ENCODE results near the gene CC2D1B.

CC2D1B gene

DNA sequence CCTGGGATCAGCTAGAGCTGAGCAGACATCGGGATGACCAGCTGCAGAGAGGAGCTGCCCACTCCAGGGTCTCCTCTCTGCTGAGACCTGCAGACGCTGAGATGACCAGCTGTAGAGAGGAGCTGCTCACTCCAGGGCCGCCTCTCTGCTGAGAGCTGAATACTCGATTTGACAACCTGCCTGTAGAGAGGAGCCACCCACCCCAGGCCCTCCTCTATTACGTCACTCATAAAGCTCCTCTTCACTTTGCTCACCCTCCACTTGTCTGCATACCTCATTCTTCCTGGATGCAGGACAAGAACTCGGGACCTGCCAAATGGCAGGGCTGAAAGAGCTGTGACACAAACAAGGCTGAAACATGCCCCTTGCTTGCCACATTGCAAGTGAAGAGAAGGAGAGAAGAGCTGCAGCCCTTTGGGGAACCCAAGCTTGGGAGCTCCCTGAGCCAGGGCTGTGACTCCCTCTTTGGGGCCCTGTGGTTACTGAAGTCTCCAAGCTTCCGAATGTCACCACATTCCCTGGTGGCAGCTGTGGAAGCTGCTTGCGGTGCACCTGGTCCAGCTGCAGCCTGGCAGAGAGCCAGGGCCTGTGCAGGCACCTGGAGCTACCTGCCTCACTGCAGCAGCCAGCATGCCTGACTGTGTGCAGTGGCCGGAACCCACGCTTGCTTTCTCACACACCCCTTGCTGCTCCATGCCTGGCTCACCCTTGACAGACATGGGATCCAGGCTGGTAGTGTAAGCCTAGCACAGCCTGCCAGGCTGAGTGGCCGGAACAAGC lies 59.6 kb downstream of the CC2D1B start:
- no peaks in the 10 kb centered on the region for H3K36me3 ChIP-seq (ENCODE audit: insufficient read depth, low read length)
- H3K4me1 ChIP-seq (ENCODE audit: insufficient read depth, low read length), result no peaks in the 10 kb centered on the region
- H3K27me3 ChIP-seq (ENCODE audit: insufficient read depth, low read length), result no peaks in the 10 kb centered on the region
- H3K9me3 ChIP-seq (ENCODE audit: low read length), result no peaks in the 10 kb centered on the region
- no peak overlapping the region for H3K4me3 ChIP-seq (ENCODE audit: low read length)
- no peak overlapping the region for H2AFZ ChIP-seq (ENCODE audit: low read depth, low read length)

DNA sequence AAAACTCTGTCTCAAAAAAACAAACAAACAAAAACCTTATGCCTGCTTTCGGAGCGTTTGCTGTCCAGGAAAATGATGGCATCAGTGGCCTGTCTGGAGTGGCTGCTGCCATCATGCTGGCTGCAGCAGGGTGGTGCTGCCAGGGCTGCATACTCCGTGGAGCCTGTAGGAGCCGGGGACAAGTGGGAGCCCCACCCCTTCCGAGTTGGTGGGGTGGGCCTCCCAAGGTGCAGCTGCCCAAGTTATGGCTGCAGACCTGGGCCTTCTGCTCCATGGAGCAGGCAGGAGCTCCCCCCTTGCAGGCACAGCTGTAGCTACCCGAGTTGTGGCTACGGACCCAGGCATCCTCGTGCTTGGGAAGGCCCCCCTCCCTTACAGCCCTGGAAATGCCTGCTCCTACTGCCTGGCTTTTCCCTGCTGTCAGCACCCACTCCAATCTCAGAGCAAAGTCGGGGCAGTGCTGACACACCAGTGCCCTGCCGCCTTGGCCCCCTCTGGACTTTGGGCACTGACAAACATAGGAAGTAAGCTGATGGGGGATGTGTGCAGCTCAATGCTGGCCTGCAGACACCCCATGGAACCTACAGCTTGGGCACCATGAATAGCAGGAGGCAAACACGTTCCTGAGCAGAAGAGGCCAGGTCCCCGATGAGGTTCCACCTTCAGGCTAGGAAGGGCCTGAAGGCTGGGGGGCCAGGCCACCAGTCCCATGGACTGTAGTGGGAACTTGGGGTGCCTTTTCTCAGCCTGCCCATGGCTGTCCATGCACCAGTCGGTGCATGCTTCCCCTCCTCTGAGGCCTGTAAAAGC lies 60.4 kb downstream of the CC2D1B start:
- Histone ChIP-seq H3K4me1 (ENCODE audit: insufficient read depth, low read length) (no peaks in the 10 kb centered on the region), H3K36me3 (ENCODE audit: insufficient read depth, low read length) (no peaks in the 10 kb centered on the region), H3K4me3 (ENCODE audit: low read length) (no peak overlapping the region), H2AFZ (ENCODE audit: low read depth, low read length) (no peak overlapping the region), H3K27me3 (ENCODE audit: insufficient read depth, low read length) (no peaks in the 10 kb centered on the region), H3K9me3 (ENCODE audit: low read length) (no peaks in the 10 kb centered on the region)

Data from neuron (in vitro differentiated cells).